AG04449 (cell line): ENCODE measurements around the gene MMP17.

Source experiments
- CTCF ChIA-PET: fragments of 350-600 bp; formaldehyde crosslinking; extraction: SDS; loops from one replicate; lab custom pipeline; 2021; ENCODE audit warnings: antibody characterized with exemption; lab: Yijun Ruan, JAX
- POLR2A ChIA-PET: fragments of 400-600, 350-600 bp; formaldehyde crosslinking; extraction: SDS; loops from one replicate; lab custom pipeline; 2020; ENCODE audit warnings: antibody characterized with exemption, inconsistent platforms; lab: Yijun Ruan, JAX
- DNase-seq: peaks from one replicate; pipeline ENCODE4 v3.0.0-alpha.2; 2010; ENCODE audit warnings: low read depth, low spot score
- H3K4me3 ChIP-seq: 2 replicates; pipeline ENCODE4 v1.5.1; 2011; ENCODE audit warnings: low read depth, mild to moderate bottlenecking, control low read depth, low read length
- TF ChIP-seq, protein P1 (sequence below): IDR thresholded peaks from one replicate; pipeline ENCODE4 v1.5.1; 2011; ENCODE audit warnings: mild to moderate bottlenecking, moderate library complexity, low read length, control low read depth, inconsistent platforms; ENCODE audit not compliant: insufficient read depth; ENCODE audit errors: missing control alignments

The MMP17 gene

DNA sequence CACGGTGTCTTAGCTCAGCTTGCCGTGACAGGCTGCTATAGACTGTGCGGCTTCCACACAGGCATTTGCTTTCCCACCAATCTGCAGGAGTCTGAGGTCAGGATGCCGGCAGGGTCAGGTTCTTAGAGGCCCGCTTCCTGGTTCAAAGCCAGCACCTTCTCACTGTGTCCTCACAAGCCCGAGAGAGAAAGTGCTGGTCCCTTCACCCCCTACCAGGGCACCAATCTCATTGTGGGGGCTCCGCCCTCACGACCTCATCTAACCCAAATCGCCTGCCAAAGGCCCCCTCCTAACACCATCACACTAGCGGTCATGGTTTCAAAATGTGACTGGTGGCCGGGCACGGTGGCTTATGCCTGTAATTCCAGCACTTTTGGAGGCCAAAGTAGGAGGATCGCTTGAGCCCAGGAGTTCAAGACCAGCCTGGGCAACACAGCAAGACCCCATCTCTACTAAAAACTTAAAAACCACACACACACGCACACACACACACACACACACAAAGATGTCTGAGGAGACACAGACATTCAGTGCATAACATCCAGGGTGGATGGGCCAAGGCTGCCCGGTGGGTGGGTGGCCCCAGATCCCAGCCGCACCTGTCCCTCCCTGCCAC, 26.8 kb downstream of the MMP17 start:
- ChIA-PET CTCF (no interaction called here), POLR2A (no interaction called here)
- H3K4me3 ChIP-seq: no peak overlapping the region
- TF ChIP-seq, protein P1, sequence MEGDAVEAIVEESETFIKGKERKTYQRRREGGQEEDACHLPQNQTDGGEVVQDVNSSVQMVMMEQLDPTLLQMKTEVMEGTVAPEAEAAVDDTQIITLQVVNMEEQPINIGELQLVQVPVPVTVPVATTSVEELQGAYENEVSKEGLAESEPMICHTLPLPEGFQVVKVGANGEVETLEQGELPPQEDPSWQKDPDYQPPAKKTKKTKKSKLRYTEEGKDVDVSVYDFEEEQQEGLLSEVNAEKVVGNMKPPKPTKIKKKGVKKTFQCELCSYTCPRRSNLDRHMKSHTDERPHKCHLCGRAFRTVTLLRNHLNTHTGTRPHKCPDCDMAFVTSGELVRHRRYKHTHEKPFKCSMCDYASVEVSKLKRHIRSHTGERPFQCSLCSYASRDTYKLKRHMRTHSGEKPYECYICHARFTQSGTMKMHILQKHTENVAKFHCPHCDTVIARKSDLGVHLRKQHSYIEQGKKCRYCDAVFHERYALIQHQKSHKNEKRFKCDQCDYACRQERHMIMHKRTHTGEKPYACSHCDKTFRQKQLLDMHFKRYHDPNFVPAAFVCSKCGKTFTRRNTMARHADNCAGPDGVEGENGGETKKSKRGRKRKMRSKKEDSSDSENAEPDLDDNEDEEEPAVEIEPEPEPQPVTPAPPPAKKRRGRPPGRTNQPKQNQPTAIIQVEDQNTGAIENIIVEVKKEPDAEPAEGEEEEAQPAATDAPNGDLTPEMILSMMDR: no peak
- no peak for DNase-seq

DNA sequence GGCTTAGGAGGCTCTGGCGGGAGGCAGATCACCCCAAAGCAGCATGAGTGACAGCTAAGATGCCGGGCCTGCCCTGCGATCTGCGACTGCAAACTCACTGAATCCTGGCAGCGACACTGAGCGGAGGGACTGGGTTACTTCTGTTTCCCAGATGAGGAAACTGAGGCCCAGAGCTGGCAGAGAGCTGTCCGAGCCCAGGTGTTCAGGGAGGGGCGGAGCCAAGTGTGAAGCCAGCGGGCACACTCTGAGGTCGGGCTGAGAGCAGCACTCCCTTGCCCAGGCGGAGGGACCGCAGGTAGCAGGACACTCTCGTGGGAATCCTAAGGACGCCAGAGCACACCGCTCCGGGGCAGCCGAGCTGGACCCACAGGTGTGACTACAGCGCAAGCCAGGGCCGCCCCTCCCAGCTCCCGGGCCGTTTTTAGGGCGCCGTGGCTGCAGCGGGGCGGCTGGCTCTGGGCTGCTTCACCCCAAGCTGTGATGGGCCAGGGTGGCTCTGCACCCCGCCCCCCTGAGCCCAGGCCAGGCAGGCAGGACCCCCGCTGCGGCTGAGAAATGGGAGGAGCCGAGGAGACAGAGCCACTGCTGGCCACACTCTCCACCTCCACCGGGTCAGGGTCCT, 27.4 kb downstream of the MMP17 start:
- CTCF ChIA-PET: no interaction called here
- TF ChIP-seq, protein P1: no peak
- no peak overlapping the region for H3K4me3 ChIP-seq
- POLR2A ChIA-PET: no interaction called here
- no peak for DNase-seq

DNA sequence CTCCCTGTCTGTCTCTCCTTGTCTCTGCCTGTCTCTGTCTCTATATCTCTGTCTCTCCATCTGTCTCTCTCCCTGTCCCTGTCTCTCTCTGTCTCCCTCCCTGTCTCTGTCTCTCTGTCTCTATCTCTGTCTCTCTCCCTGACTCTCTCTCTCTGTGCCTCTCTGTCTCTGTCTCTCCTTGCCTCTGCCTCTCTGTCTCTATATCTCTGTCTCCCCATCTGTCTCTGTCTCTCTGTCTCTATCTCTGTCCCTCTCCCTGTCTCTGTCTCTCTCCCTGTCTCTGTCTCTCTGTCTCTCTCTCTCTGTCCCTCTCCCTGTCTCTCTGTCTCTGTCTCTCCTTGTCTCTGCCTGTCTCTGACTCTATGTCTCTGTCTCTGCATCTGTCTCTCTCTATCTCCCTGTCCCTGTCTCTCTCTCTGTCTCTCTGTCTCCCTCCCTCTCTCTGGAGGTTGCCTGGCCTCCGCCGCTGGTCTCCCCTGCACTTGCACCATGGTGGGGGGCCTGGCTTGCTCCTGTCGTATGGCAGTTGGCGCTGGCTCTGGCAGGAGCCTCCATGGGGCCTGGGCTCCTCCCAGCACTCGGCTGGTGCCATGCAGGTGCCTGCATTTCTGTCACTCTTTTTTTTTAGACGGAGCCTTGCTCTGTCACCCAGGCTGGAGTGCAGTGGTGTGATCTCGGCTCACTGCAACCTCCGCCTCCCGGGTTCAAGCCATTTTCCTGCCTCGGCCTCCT, 28.3 kb downstream of the MMP17 start:
- TF ChIP-seq, protein P1: no peak
- DNase-seq: no peak
- ChIA-PET POLR2A (no interaction called here), CTCF (no interaction called here)
- no peak overlapping the region for H3K4me3 ChIP-seq

DNA sequence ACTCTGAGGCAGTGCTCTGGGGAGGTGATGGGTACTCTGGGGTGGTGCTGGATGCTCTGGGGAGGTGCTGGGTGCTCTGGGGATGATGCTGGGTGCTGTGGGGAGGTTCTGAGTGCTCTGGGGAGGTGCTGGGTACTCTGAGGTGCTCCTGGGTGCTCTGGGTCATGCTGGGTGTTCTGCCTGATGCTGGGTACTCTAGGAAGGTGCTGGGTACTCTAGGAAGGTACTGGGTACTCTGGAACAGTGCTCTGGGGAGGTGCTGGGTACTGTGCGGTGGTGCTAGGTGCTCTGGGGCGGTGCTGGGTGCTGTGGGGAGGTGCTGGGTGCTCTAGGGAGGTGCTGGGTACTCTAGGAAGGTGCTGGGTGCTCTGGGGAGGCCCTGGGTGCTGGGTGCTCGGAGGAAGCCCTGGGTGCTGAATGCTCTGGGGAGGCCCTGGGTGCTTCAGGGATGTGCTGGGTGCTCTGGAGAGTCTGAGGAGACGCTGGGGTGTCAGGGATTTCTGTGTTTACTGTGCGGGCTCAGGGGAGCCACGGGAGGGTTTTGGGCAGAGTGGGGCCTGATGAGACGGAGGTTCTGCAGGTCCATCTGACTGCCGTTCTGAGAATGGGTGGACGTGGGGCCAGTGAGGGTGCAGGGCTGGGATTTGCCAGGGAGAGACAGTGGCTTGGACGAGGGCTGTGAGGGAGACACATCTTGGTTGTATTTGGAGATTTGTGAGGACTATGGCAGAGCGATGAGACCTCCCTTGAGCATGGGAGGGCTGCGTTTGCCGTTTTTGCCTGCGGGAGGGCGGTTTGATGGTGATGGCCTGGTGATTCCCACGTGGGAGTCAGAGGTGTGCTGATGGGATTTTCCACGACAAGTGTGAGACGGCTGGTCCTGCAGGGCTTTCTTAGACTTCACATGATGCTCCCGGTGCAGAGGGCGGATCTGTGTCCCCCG, 30.0 kb downstream of the MMP17 start:
- CTCF ChIA-PET: no interaction called here
- no peak for DNase-seq
- TF ChIP-seq, protein P1: no peak
- POLR2A ChIA-PET: no interaction called here
- H3K4me3 ChIP-seq: no peak overlapping the region

DNA sequence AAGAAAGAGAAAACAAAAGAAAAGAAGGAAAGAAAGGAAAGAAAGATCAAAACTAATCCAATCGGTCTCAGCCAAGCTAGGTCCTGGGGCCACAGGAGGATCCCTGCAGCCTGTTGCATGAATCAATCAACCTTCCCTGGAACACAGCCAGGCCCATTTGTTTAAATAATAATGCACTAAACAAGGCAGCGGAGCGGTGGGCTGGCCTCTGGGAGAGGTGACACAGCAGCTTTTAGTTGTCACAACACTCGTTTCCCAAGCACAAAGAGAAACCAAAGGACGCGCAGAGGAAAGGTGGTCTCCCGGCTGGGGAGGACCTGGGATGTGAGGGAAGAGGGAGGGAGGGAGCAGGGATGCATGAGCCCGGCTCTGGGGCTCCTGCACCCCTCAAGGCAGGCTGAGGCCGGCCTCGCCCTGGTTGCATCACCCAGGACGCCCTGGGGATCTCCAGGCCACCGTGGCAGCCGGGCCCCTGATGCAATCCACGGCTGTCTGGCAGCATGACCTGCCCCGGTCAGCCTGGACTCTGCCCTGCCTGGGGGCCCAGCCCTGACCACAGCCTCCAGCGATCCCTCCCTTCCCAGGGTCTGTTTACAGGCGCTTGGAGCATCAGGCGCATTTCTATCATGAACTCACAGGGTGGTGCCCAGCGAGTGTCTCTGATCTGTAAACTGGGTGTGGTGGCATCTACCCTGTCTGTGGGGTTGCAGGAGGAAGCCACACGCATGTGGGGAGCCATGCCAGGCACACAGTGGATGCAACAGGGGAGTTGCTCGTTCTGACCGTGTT, 32.5 kb downstream of the MMP17 start:
- TF ChIP-seq, protein P1: no peak
- no peak for DNase-seq
- ChIA-PET POLR2A (no interaction called here), CTCF (interaction anchor here (1.1 kb wide), 1 partner anchor 9 kb away, joined by 5 read pairs; no protein-coding TSS in a partner anchor)
- no peak overlapping the region; the same call in 1 of the 2 replicates for H3K4me3 ChIP-seq
